Measurements from ENCODE around the gene ST3GAL3.

GRCh38 chr1:43932786-43933385 is 225.6 kb downstream of the ST3GAL3 start:
- no peak for TF ChIP-seq POLR2A (IDR thresholded peaks at IDR 0.05)
- no peak for TF ChIP-seq CTCF (IDR thresholded peaks at IDR 0.05)

All from prostate gland (tissue), 2 donors.